ENCODE data around the gene USP36. TPM values are rescaled to one million over a fixed set of nuclear protein-coding genes. Genes with fewer than 3 reads are reported as not detected.

Gene USP36
- total RNA-seq, 1 donor from 2014 or later, result 64.7 TPM

- Histone ChIP-seq H3K4me3 (ENCODE audit: low read depth, low read length) (no peak overlapping the region), H3K27me3 (ENCODE audit: control insufficient read depth, insufficient read depth, low read length) (no peaks in the 10 kb centered on the region), H3K36me3 (ENCODE audit: control insufficient read depth, insufficient read depth, low read length) (no peaks in the 10 kb centered on the region)
- TF ChIP-seq, protein P1, sequence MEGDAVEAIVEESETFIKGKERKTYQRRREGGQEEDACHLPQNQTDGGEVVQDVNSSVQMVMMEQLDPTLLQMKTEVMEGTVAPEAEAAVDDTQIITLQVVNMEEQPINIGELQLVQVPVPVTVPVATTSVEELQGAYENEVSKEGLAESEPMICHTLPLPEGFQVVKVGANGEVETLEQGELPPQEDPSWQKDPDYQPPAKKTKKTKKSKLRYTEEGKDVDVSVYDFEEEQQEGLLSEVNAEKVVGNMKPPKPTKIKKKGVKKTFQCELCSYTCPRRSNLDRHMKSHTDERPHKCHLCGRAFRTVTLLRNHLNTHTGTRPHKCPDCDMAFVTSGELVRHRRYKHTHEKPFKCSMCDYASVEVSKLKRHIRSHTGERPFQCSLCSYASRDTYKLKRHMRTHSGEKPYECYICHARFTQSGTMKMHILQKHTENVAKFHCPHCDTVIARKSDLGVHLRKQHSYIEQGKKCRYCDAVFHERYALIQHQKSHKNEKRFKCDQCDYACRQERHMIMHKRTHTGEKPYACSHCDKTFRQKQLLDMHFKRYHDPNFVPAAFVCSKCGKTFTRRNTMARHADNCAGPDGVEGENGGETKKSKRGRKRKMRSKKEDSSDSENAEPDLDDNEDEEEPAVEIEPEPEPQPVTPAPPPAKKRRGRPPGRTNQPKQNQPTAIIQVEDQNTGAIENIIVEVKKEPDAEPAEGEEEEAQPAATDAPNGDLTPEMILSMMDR (IDR thresholded peaks at IDR 0.05; ENCODE audit: insufficient read depth, low read length, poor library complexity, severe bottlenecking), result no peak
- DNase-seq (ENCODE audit: low read depth), result no peak
Observed at GRCh38 chr17:78784352-78784751, 56.3 kb downstream of the USP36 start.

- no peaks in the 10 kb centered on the region for H3K27me3 ChIP-seq (ENCODE audit: control insufficient read depth, insufficient read depth, low read length)
- no peak overlapping the region for H3K4me3 ChIP-seq (ENCODE audit: low read depth, low read length)
- DNase-seq (ENCODE audit: low read depth), result no peak
- TF ChIP-seq, protein P1 (IDR thresholded peaks at IDR 0.05; ENCODE audit: insufficient read depth, low read length, poor library complexity, severe bottlenecking), result no peak
- H3K36me3 ChIP-seq (ENCODE audit: control insufficient read depth, insufficient read depth, low read length), result no peaks in the 10 kb centered on the region
Observed at GRCh38 chr17:78783711-78784324, 56.8 kb downstream of the USP36 start.

GRCh38 chr17:78781893-78782304 is 58.7 kb downstream of the USP36 start, which contains the start of gene CYTH1:
TSS of gene CYTH1 (minus strand) at chr17:78782273. CDS start at chr17:78782223, 50 bp downstream.
- DNase-seq (ENCODE audit: low read depth), result no peak
- H3K27me3 ChIP-seq (ENCODE audit: control insufficient read depth, insufficient read depth, low read length), result no peaks in the 10 kb centered on the region
- TF ChIP-seq, protein P1 (IDR thresholded peaks at IDR 0.05; ENCODE audit: insufficient read depth, low read length, poor library complexity, severe bottlenecking), result no peak
- peak within 1 kb of the TSS; percentile 84 for H3K4me3 ChIP-seq (ENCODE audit: low read depth, low read length)
- no peaks in the 10 kb centered on the region for H3K36me3 ChIP-seq (ENCODE audit: control insufficient read depth, insufficient read depth, low read length)

DNA sequence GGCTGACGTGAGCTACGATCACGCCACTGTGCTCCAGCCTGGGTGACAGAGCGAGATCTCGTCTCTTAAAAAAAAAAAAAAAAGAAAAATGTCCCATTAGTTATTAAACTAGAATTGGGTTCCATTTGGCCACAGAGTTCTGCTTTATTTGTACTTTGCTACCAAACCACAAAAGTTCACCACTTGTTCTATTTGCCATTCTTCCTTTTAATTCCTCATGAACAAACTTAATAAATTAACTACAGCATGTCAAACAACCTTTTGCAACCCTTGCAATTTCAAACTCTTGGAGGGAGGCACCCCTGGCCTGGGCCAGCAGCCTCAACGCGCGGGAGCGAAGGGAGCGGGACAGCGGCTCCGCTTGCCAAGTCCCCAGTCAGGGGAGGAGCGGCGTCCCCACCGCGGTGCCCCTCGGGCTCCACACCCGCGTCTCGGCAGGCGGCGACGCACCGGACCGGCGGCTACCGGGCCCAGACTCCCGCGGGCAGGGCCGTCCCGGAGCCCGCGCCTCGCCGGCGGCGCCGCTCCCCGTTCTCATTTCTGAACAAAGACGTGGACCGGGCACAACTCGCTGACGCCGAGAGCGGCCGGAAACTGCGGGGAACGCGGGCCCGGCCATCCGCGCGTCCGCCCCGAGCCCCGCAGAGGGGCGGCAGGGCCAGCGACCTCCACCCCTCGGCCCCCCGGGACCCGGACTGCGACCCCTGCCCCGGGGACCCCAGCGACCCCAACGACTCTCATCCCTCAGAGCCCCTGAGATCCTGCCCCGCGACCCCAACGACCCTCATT is 59.3 kb downstream of the USP36 start:
- TF ChIP-seq, protein P1 (IDR thresholded peaks at IDR 0.05; ENCODE audit: insufficient read depth, low read length, poor library complexity, severe bottlenecking), result no peak
- no peak for DNase-seq (ENCODE audit: low read depth)
- no peaks in the 10 kb centered on the region for H3K36me3 ChIP-seq (ENCODE audit: control insufficient read depth, insufficient read depth, low read length)
- no peaks in the 10 kb centered on the region for H3K27me3 ChIP-seq (ENCODE audit: control insufficient read depth, insufficient read depth, low read length)
- peak overlapping the region; percentile 71 for H3K4me3 ChIP-seq (ENCODE audit: low read depth, low read length)

DNA sequence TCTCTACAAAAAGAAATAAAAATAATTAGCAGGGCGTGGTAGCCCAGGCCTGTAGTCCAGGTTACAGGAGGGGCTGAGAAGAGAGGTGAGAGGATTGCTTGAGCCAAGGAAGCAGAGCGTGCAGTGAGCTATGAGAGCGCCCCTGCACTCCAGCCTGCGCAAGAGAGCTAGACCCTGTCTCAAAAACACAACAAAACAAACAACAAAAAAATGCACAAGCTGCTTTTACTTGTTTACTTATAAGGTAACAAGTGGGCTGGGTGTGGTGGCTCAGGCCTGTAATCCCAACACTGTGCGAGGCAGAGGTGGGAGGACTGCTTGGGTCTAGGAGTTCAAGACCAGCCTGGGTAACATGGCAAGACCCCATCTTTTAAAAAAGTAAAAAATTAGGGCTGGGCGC is 60.3 kb downstream of the USP36 start:
- Histone ChIP-seq H3K4me3 (ENCODE audit: low read depth, low read length) (no peak overlapping the region), H3K36me3 (ENCODE audit: control insufficient read depth, insufficient read depth, low read length) (no peaks in the 10 kb centered on the region), H3K27me3 (ENCODE audit: control insufficient read depth, insufficient read depth, low read length) (no peaks in the 10 kb centered on the region)
- DNase-seq (ENCODE audit: low read depth), result no peak
- TF ChIP-seq, protein P1 (IDR thresholded peaks at IDR 0.05; ENCODE audit: insufficient read depth, low read length, poor library complexity, severe bottlenecking), result no peak
